PC-9 (cell line): Measurements from ENCODE around the gene ARMC2.

ENCODE experiments used
- CTCF ChIP-seq: fragments of 200-600 bp; sonication (generic); conservative IDR thresholded peaks from 2 replicates; pipeline ENCODE4 v1.6.1; 2017; ENCODE audit warnings: mixed run types, antibody characterized with exemption, mild to moderate bottlenecking, moderate library complexity
- EZH2 ChIP-seq: fragments of 200-600 bp; sonication (generic); IDR thresholded peaks from 2 replicates; pipeline ENCODE4 v1.8.0; 2017; ENCODE audit warnings: antibody characterized with exemption, low read depth

- TF ChIP-seq CTCF, result no peak
- TF ChIP-seq EZH2, result no peak
Measured at GRCh38 chr6:108895571-108895970, 47.3 kb downstream of the ARMC2 start.
